HG02943 (cell line): ENCODE data around the gene FUZ.

Experiments
- ATAC-seq: cut with Tn5 transposase; IDR thresholded peaks from one replicate; pipeline ENCODE4 v1.9.1; 2021; ENCODE audit warnings: mild to moderate bottlenecking, low read depth, moderate library complexity; ENCODE audit not compliant: unreplicated experiment

Gene FUZ

GRCh38 chr19:49761625-49762311 is 51.3 kb downstream of the FUZ start:
- ATAC-seq, result no peak

DNA sequence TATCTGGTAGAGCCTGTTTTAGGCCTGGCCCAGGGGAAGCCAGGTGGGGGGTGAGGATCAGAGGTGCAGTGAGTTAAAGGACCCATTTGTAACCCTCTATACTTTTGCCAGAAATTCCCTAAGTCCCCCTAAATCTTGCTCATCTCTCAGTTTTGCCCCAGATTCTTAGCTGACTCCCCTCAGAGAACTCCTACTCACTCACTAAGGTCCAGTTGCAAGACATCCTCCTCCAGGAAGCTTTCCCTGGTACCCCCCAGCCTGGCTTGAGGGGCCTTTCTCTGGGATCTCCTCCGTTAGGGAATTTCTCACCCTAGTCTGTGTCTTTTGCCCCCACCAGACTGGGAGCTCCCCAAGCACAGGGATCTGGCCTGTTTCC is 51.9 kb downstream of the FUZ start:
- no peak for ATAC-seq

GRCh38 chr19:49758292-49758691 is 54.8 kb downstream of the FUZ start:
- ATAC-seq, result no peak
